ENCODE results near the gene TECTB.

The TECTB gene

DNA sequence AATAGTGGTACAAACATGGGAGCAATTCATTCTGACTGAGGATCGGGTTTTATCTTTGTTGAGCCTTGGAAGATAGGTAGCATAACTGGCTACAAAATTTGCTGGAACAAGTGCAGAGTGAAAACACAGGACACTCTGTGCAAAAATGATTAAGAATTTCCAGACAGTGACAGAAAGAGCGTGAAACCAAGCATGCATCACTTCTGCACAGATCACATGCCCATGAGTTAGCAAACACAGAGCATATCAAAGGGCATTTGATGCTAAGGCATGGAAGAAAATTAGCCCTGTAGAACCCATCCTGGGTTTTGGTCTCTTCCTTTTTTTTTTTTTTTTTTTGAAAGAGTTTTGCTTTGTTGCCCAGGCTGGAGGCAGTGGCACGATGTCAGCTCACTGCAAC is 28.3 kb downstream of the TECTB start:
- DNase-seq: no peak

DNA sequence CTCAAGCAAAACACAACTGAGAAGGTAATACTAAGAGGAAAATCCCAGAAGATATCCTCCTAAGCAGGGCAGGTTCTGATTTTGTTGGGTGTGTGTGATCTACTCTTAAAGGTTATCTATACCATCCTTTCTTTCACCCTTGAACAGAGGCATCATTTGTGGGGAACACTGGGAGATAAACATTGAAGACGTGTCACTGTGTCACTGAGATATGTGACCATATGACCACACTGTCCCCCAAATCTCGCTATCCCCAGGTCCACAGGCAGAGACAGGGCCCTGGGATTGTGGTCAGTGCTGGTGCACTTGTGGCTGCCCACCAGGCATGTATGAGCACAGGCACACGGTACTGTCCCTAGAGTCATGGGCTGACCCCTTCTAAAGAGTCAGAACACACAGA is 30.0 kb downstream of the TECTB start:
- DNase-seq: no peak

DNA sequence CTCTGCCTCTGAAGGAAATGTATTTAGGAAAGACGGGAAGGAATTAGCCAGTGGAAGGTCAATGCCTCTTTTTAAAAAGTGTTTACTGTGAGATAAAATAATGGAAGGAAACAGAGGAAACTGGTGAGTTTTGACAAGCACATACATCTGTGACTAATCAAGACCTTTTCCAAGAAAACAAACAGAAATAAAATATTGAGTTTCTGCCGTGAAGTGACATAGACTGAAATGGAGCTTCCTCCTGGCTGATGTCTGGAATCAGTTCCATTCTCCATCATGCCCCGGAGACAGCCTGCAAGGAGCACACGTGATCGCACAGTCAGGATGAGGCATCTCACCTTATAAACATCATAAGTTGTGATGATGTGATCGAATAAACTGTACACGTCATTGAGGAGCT is 30.7 kb downstream of the TECTB start:
- DNase-seq: no peak

DNA sequence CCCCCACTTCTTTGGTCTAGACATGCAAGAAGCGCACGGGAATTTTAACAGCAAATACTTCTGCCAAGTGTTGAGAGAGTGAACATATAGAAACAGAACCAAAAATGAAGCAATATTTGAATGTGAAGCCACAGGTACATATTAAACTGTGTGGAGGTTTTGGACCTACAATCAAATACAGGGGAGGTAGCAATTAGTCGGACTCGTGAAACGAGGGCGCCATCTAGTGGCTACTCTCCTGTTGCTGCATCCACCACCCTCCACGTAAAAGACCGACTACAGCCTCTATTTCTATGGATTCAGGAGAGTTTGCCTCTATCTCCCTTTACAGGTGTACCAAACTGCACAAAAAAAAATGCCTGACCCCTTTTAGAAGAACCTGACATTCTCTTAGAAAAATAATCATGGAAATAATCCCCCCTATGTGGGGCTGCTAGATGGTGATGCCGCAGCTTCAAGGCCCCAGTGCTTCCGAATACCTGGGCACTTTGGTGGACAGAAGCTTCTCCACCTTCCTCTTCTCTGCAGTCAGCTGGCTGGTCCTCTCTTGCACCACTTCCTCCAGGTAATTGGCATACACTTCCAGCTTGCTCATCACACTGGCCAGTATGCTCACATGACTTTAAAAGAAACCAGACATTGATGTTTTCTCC is 31.7 kb downstream of the TECTB start:
- peak; percentile 89 for DNase-seq

DNA sequence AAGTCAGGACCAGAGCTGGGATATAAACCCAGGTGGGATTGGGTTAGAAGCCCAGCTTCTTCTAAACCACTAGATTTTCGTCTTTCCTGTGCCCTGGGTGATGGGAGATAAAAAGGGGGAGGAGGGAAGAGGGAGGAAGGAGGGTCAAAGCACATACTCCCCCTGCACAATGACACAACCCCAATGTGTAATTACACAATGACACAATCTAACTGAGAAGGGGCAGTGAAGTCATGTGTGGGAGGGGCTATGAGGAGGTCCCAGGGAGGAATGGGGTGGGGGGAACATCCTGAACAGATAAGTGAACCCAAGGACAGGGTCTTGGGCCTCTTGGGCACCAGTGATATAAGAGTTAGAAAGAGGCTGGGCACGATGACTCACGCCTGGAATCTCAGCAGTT is 44.5 kb downstream of the TECTB start:
- DNase-seq: no peak

DNA sequence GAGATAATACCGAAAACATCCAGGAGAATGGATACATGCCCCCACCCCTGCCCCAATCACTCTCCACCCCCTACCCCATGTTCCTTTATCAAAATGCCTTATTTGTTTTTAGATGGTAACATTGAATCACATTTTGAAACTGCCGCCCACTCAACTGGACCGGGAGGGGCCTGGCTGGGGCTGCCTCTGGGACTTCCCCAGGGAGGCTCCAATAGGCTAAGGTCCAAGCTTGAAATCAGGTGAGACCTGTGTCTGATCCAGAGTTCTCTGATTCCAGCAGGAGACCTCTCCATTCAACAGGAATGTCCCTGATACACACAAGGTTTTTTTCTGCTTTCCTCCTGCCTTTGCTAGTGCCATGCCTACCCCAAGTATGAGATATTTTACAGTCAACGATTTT is 47.0 kb downstream of the TECTB start:
- no peak for DNase-seq

DNA sequence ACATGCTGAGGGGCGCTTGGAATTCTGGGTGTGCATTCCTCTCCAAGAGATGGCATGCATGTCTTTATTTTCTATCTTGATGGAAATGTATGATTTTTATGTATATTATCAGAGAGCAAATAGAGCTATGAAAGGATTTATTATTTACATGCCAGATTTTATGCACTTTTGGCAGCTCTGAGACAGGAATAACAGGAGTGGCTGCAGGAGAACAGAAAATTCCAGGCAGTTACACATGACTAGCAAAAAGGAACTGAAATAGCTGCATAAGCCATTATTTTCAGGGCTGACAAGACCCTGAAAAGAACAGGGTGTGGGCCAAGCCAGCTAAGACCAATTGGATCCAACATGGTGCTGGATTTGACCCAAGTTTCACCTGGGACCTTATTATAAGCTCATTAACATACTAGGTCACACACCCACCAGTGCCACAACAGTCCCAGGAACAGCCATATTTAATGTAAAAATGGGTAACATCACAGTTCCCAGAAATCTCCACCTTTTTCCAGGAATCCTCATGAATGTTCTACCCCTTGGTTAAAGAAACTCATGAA is 47.5 kb downstream of the TECTB start:
- DNase-seq: no peak

DNA sequence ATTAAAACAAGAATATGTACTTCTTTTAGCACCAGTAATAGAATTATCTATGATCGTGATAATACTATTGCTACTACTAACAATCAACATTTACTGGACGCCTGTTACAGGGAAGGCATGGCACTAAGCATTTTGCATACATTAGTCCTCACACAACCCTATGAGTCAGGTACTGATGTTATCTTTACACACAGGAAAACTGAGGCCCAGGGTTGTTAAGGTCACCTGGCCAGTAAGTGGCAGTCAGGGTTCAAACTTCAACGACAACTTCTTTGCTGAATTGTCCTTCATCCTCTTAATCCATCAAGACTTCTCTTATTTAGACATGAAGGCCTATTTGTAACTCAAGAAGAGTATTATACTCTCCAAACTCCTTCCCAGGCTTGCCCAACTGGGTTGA is 48.8 kb downstream of the TECTB start:
- DNase-seq: no peak

DNA sequence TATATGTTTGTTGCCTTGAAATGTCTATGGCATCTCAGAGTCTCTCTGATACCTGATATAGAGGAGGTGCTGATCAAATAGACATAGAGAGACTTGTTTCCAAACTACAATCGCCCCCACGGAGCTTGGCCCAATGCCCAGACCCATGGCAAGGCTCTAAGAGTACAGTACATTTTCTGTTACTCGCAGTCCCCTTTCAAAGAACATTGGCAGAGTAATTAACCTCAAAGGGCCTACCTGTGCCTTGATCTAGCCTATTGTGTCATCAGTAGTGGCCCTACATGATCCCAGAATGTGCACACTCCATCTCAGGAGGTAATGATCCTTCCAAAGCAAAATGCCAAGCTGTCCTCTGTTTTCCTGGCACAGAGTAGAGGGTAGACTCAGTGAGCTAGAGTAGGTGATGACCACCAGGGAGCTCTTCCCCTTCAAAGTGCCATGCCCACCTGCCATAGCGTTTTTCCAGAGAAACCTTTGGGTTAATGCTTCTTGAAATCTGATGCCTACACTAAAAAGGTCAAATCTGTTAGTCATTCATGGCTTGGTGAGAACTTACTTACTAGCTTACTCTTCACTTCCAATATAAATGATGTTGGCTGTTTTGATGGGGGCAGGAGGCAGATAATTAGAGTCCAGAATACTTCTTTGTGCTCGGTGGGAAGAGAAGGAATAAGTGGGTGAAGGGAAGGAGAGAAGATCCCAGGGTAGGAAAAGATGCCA is 49.5 kb downstream of the TECTB start:
- no peak for DNase-seq

DNA sequence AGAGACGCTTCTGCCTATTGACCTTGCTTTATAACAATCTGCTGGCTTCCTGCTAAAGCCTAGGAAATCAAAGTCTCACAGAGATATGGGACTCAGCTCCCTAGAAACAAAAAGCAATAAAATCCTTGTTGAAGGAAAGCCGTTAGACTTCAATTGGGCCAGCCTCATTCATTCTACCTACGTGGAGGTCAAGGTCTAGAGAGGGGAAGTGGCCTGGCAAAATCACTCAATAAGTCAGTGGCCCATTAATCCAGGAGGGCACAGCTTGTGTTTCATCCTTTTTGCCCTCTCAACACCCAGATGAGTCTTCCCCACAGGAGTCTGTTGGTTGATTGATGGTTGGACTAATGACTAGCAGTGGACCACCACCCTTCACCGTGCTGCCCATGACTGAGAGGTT is 50.3 kb downstream of the TECTB start:
- DNase-seq: no peak

DNA sequence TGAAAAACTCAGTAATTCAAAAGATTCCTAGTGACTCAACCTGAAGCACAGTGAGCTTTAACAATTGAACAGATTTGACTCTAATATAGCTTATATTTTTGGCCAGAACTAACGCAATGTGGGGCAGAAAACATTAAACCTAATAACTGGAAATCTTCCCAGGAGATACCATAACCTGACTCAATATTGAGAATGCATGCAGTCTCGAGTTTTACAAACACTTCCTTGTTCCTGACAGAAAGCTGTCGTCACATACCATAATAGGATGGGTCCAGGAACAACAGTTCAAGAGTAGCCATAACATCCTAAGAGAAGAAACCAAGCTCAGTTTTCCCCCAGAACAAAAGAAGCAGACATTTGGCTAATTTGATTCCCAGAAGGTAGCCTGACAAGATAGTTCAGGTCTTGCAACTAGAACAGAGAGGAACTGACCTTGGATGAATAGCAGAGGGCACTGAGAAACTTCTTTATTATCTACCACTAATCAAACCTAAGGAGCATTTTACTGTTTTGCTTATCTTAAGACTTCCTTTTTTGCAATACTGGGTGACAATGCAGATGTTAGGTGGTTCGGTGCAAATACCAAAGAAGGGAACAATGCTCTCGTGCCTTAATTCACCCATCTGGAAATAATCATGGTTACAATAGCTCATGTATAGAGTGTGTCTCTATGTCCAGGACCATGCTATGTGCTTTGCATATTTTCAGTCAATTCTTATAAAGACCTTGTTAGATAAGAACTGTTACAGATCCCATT is 52.1 kb downstream of the TECTB start:
- DNase-seq: no peak

DNA sequence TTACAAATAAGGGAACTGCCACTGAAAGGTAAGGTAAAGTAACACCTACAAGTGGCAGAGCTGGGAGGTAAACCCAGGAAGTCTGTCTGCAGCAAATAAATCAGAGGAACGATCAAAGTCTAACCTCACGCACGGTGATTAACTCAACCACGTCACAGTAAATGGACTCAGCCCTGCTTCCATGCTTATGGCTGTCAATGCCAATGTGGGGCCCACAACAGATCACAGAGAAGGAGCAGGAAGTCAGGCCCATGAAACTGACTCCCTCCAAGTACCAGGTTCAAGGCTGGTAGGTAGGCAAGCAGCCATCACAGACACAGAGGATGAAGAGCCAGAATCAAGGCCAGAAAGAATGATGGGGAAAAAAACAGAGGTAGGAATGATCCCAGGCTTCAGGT is 52.7 kb downstream of the TECTB start:
- DNase-seq: no peak

DNA sequence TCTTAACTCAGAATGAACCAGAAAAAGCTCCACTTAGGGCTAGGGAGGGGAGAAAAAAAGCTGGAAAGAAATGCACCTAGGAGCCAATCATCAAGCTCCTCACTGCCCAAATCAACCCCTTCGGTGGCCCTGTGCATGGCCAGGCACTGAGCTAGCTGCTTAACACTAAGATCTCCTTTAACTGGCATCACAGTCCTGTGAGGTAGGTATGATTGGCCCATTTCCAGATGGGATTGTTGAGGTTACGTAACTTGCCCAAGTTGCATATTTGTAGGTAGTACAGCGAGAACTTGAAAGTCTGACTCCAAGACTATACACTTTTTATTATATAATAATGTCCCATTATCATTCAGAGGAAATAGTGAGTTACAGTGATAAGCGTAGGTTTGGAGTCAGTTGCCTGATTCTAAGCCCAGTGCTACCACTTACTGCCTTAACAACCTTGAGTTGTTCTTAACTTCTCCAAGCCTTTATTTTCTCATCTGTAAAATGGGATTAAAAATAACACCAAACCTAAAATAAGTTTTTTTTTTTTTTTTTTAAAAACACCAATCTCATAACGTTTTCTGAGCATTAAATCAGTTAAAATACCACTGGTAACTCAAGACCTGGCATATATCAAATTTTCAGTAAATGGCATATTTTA is 53.5 kb downstream of the TECTB start:
- DNase-seq: no peak

DNA sequence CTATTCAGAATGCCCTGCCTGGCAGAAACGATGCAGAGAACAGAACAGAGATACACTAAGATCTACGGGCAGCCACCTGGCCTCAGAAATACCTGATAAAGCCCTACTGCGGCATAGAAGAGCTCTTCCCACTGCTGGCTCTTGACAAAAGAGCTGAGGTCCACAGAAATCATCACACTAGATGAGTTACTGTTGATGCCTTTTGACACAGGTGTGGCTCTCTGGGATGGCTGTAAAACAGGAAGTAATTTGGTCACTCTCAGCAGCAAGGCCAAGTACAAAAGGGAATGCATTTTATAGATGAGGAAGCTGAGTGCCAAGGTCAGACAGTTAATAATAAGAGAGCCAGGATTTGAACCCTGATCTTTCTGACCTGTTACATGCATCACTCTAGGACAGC is 55.8 kb downstream of the TECTB start:
- no peak for DNase-seq

DNA sequence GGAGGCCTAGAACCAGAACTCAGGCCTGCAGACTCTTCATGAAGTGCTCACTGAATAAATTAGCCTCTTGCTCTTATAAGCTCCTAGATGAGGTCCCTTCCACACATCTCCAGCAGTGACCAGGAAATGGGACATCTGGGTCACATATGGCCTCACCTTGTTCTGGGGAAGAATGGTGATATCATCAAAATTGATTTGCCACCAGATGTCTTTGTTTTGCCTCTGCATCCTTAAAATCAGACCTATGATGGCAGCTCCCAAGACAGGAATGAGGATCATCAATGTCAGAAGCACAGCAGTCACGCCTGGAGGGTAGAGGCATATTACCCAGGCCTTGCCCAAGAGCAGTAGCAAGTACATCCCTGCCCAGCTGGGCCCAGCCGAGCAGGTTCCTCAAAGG is 57.4 kb downstream of the TECTB start:
- no peak for DNase-seq

DNA sequence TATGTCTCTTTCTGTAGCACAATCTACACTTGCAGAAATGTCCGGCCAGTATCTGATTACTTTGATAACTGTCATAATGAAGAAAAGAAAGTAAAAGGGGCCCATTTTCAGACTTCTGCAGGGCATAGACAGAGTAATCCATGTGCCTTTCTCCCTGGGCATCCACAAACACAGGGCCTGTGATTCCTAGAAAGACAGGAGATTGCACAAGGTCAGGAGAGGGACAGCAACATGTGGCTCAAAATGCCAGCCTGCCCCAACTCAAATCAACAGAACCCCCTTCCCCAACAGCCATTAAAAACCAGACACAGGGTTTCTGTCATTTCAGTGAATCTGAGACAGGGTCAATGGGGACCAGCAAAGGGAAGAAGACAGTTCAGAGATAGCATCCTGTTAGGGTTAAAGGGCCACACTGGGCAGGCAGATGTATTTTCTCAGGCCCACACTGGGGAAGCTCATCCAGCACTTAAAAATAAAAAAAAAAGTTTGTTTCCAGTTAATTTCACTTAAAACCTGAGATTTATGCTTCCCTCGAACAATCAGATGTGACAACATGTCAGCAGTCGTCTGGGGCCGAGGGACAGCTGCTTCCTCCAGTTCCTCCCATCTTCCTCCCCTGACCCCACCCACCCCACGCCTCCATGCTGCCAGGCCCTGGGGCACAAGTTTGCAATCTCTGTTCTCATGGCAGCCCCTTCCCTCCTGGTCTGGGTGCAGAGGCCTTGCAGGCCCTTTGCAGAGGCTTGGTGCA is 60.0 kb downstream of the TECTB start:
- no peak for DNase-seq

DNA sequence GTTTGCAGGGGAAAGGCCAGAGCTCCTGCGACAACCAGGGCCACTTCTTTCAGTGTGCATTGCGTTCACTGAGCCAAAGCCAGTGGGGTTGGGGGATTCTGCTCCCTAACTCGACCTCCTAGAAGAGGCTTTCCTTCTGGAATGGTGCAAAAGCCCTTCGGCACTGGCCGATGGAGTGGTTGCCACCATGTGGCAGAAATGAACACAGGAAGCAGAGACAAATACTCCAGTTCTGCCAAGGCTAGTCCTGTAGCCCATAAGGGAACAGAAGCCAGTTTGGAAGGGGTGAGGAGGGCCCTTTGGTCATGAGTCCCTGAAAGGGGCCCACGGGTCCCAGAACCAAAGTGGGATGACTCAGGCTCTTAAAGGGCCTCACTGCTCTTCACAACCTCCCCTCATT is 61.1 kb downstream of the TECTB start:
- no peak for DNase-seq

DNA sequence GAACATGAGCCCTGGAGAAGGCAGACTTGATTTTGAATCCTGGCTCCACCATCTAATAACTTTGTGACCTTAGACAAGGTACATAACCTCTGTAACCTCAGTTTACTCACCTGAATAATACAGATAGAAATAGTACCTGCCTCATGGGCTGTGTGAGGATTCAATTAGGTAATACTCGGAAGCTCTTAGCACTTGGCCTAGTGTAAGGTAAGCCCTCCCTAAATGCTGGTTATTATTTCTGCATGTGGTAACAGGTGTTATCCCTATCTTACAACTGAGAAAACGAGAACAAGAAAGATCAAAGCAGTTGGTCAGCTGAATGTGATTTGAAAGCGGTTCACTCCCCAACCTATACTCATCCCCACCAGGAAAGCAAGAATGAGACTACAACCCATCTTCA is 62.0 kb downstream of the TECTB start:
- DNase-seq: no peak

DNA sequence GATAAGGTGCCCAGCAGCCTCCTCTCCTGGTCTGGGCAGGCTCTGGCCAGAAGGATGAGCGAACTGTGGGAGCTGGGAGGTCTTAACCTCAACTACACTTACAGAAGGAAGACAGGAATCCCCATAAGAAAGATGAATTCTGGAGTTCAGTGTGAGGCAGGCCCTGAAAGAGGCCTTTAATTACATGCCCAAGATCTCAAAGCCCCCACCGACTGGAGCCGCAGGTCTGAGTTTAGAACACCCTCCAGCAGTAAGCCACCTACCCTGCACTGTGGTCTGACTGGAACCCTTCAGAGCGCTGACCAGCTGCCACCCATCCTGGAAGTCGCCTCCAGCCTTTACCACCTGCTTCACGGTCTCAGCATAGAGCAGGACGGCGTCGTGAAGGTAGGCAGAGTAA is 62.5 kb downstream of the TECTB start:
- no peak for DNase-seq

DNA sequence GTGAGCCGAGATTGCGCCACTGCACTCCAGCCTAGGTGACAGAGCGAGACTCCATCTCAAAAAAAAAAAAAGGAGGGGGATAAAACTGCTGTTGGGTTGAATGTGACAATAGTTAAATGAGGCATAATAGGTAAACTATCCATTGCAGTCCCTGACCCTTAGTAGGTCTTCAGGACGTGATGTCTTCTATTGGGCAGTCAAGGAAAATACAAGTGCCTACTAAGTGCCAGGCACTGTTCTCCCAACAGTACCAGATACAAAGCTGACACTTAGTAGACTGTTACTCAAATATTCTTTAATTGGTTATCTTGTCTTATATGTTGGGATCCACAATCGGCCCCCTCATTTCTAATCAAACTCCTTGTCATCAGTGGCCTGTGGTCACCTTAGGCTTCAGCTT is 63.6 kb downstream of the TECTB start:
- no peak for DNase-seq

DNA sequence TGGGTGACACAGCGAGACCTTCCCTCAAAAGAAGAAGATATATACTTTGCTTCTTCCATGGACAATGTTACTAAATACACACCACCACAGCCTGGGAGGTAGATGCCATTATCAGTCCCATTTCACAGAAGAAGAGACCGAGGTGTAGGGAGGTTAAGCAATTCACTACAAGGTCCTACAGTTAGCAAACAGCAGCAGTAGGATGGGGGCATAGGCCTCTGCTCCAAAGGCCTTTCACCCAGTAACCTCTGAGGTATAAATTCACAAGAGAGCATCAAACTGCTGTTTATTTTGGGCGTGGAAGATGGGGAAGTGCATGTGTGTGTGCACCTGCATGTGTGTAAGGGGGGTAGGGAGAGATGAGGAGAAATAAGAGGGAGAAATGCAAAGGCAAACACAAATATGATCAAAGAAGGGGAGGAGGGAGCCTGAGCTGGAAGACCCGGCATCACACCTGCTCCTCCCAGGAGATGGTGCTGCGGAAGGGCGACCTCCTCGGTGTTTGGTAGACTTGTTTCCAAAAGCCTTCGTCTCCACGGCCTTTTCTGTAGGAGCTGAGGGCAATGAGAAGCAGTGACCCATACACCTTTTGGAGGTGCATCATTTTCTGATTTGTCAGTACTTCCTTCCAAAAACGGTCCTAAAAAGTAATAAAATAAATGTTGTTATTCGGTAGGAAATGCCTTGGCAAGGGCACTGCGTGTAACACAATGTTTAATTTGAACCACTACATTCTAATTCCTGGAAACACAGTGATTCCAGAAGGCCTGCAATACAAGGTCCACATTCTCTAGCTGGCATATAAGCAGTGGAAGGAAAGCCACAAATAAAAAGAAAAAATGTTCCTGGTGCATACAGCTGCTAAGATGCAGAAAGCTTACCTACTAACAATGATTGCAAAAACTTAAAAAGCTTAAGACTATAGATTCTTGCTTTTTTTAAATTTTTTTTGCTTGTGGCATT is 64.8 kb downstream of the TECTB start:
- no peak for DNase-seq

DNA sequence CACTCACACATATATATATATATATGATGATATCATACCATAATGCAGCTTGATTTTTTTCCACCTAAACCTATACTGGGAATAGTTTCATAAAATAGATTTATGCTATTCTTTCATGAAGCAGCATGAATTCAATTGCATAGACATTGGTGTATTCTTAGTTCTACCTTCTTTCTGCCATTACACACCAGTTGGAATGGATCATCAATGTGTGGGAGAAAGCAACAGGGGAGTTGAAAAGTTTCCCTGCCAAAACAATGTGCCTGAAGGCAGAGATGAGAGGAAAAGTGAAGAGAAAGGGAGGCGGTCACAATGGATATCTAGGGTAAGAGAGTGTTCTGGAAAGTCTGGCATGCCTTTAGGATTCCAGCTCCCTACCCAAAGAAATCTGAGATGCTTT is 65.6 kb downstream of the TECTB start:
- DNase-seq: no peak
